OCI-LY7 (cell line): Measurements from ENCODE around the gene GLI3.

Experiments
- EZH2phosphoT487 ChIP-seq: fragments of 200-600 bp; sonication (generic); IDR thresholded peaks from 2 replicates; pipeline ENCODE4 v1.6.1; 2018; ENCODE audit warnings: low read depth, borderline replicate concordance, mild to moderate bottlenecking, mixed run types, antibody characterized with exemption, low read length, moderate library complexity, mixed read lengths
- TF ChIP-seq, protein P1 (sequence below): fragments of 200-600 bp; sonication (generic); conservative IDR thresholded peaks from 2 replicates; pipeline ENCODE4 v1.5.1; 2014; ENCODE audit warnings: mild to moderate bottlenecking, antibody characterized with exemption, low read length, moderate library complexity, mixed read lengths

DNA sequence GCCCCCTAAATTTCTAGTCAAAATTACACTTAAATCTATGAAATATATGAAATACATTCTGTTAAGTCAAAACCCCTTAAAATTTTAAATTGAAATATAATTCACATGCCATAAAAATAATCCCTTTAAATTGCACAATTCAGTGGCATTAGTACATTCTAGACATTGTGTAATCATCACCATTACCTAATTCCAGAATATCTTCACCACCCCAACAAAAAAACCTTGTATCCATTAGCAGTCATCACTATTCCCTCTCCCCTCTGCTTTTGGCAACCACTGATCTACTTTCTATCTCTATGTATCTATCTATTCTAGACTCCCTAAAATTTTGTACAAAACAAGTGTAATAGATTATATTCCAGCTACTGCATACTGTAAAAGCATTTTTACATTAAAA is 261.2 kb downstream of the GLI3 start:
- TF ChIP-seq, protein P1, sequence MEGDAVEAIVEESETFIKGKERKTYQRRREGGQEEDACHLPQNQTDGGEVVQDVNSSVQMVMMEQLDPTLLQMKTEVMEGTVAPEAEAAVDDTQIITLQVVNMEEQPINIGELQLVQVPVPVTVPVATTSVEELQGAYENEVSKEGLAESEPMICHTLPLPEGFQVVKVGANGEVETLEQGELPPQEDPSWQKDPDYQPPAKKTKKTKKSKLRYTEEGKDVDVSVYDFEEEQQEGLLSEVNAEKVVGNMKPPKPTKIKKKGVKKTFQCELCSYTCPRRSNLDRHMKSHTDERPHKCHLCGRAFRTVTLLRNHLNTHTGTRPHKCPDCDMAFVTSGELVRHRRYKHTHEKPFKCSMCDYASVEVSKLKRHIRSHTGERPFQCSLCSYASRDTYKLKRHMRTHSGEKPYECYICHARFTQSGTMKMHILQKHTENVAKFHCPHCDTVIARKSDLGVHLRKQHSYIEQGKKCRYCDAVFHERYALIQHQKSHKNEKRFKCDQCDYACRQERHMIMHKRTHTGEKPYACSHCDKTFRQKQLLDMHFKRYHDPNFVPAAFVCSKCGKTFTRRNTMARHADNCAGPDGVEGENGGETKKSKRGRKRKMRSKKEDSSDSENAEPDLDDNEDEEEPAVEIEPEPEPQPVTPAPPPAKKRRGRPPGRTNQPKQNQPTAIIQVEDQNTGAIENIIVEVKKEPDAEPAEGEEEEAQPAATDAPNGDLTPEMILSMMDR: no peak
- no peak for TF ChIP-seq EZH2phosphoT487
